Measurements from ENCODE around the gene KRT5. TPM values are rescaled to one million over a fixed set of nuclear protein-coding genes. Genes with fewer than 3 reads are reported as not detected.

KRT5 gene
- total RNA-seq, 2 donors from 2014 or later, result not detected

GRCh38 chr12:52525661-52526499 is 5.7 kb upstream of the KRT5 start:
- no peak for ATAC-seq
- no peaks in the 10 kb centered on the region for H3K36me3 Mint-ChIP-seq
- H3K9me3 Mint-ChIP-seq, result no peaks in the 10 kb centered on the region
- no peak overlapping the region for H3K27ac Mint-ChIP-seq
- peak in 1 of 2 donors; percentile 7 for DNase-seq (ENCODE audit: low spot score in 2 of 2)

- peak in 1 of 2 donors; percentile 33 for DNase-seq (ENCODE audit: low spot score in 2 of 2)
- no peak for ATAC-seq
- Mint-ChIP-seq H3K27ac (peak overlapping the region in 1 of 2 donors; percentile 22), H3K36me3 (no peaks in the 10 kb centered on the region), H3K9me3 (no peaks in the 10 kb centered on the region)
Measured at GRCh38 chr12:52524898-52525591, 4.9 kb upstream of the KRT5 start.

GRCh38 chr12:52524241-52524897 is 4.2 kb upstream of the KRT5 start:
- DNase-seq (ENCODE audit: low spot score in 2 of 2) (peak in 1 of 2 donors; percentile 21), ATAC-seq (no peak)
- no peaks in the 10 kb centered on the region for H3K9me3 Mint-ChIP-seq
- H3K36me3 Mint-ChIP-seq, result no peaks in the 10 kb centered on the region
- no peak overlapping the region for H3K27ac Mint-ChIP-seq

GRCh38 chr12:52523824-52524223 is 3.6 kb upstream of the KRT5 start:
- DNase-seq (ENCODE audit: low spot score in 2 of 2) (no peak), ATAC-seq (no peak)
- H3K36me3 Mint-ChIP-seq, result no peaks in the 10 kb centered on the region
- H3K27ac Mint-ChIP-seq, result no peak overlapping the region
- H3K9me3 Mint-ChIP-seq, result no peaks in the 10 kb centered on the region

- H3K27ac Mint-ChIP-seq, result no peak overlapping the region
- ATAC-seq (no peak), DNase-seq (ENCODE audit: low spot score in 2 of 2) (no peak)
- H3K36me3 Mint-ChIP-seq, result no peaks in the 10 kb centered on the region
- no peaks in the 10 kb centered on the region for H3K9me3 Mint-ChIP-seq
Measured at GRCh38 chr12:52522346-52523011, 2.3 kb upstream of the KRT5 start.

GRCh38 chr12:52521568-52522266 is 1.5 kb upstream of the KRT5 start:
- DNase-seq (ENCODE audit: low spot score in 2 of 2), result no peak
- no peaks in the 10 kb centered on the region for H3K9me3 Mint-ChIP-seq

GRCh38 chr12:52521175-52521567 is 977 bp upstream of the KRT5 start:
- no peak overlapping the region for H3K27ac Mint-ChIP-seq
- DNase-seq (ENCODE audit: low spot score in 2 of 2) (no peak), ATAC-seq (no peak)
- H3K36me3 Mint-ChIP-seq, result no peaks in the 10 kb centered on the region
- H3K9me3 Mint-ChIP-seq, result no peaks in the 10 kb centered on the region

More at GRCh38 chr12:52521568-52522266, 1.5 kb upstream of the KRT5 start:
- Mint-ChIP-seq H3K27ac (no peak overlapping the region), H3K36me3 (no peaks in the 10 kb centered on the region)
- no peak for ATAC-seq

- no peak overlapping the region for H3K27ac Mint-ChIP-seq
- H3K9me3 Mint-ChIP-seq, result no peaks in the 10 kb centered on the region
- no peaks in the 10 kb centered on the region for H3K36me3 Mint-ChIP-seq
- ATAC-seq (no peak), DNase-seq (ENCODE audit: low spot score in 2 of 2) (no peak)
Measured at GRCh38 chr12:52519387-52519703, 849 bp downstream of the KRT5 start.

GRCh38 chr12:52518574-52519386 is 1.4 kb downstream of the KRT5 start:
- DNase-seq (ENCODE audit: low spot score in 2 of 2) (no peak), ATAC-seq (no peak)
- Mint-ChIP-seq H3K36me3 (no peaks in the 10 kb centered on the region), H3K9me3 (no peaks in the 10 kb centered on the region), H3K27ac (no peak overlapping the region)

GRCh38 chr12:52517888-52518287 is 2.3 kb downstream of the KRT5 start:
- DNase-seq (ENCODE audit: low spot score in 2 of 2), result no peak
- H3K36me3 Mint-ChIP-seq, result no peaks in the 10 kb centered on the region
- H3K9me3 Mint-ChIP-seq, result no peaks in the 10 kb centered on the region
- H3K27ac Mint-ChIP-seq, result no peak overlapping the region
- no peak for ATAC-seq

GRCh38 chr12:52517005-52517835 is 3.0 kb downstream of the KRT5 start:
- ATAC-seq (no peak), DNase-seq (ENCODE audit: low spot score in 2 of 2) (no peak)
- no peaks in the 10 kb centered on the region for H3K9me3 Mint-ChIP-seq
- H3K27ac Mint-ChIP-seq, result no peak overlapping the region
- H3K36me3 Mint-ChIP-seq, result no peaks in the 10 kb centered on the region

GRCh38 chr12:52515927-52516831 is 4.0 kb downstream of the KRT5 start:
- Mint-ChIP-seq H3K36me3 (peaks cover 0 to 6% of the 10 kb centered on the region in 2 donors), H3K9me3 (peaks cover 0 to 3% of the 10 kb centered on the region in 2 donors), H3K27ac (peak overlapping the region in 1 of 2 donors; percentile 56)
- DNase-seq (ENCODE audit: low spot score in 2 of 2), result no peak
- ATAC-seq, result peak in 1 of 2 donors; percentile 34

- Mint-ChIP-seq H3K27ac (no peak overlapping the region), H3K9me3 (peaks cover 0 to 5% of the 10 kb centered on the region in 2 donors), H3K36me3 (peaks cover 0 to 6% of the 10 kb centered on the region in 2 donors)
- ATAC-seq (no peak), DNase-seq (ENCODE audit: low spot score in 2 of 2) (no peak)
Measured at GRCh38 chr12:52515319-52515646, 4.9 kb downstream of the KRT5 start.
